ENCODE measurements around the gene PAOX.
"Not testable (repeated sequence)": the region's sequence is repeated elsewhere in the genome, so short reads cannot be mapped to it uniquely, and the experiment has no call there.

PAOX gene

GRCh38 chr10:133370030-133370786 lies 8.9 kb upstream of the PAOX start:
- no peak for TF ChIP-seq CTCF (IDR thresholded peaks at IDR 0.05; ENCODE audit: low read depth, low read length)
- DNase-seq (ENCODE audit: low read depth, low spot score): no peak
- in situ Hi-C loops (cut with HindIII; ENCODE audit: low sequenced_read_pairs): no loop called here

GRCh38 chr10:133372507-133372906 lies 6.6 kb upstream of the PAOX start:
- no peak for DNase-seq (ENCODE audit: low read depth, low spot score)
- H3K4me3 ChIP-seq (ENCODE audit: low read depth, low read length): peak overlapping the region; percentile 67
- no peak for TF ChIP-seq CTCF (IDR thresholded peaks at IDR 0.05; ENCODE audit: low read depth, low read length)
- in situ Hi-C loops (cut with HindIII; ENCODE audit: low sequenced_read_pairs): no loop called here

More at GRCh38 chr10:133370030-133370786, 8.9 kb upstream of the PAOX start:
- H3K4me3 ChIP-seq (ENCODE audit: low read depth, low read length): no peak overlapping the region

GRCh38 chr10:133373174-133374090 lies 5.6 kb upstream of the PAOX start, which contains the start of gene ECHS1:
Gene ECHS1, minus strand, starts transcription at chr10:133373354. Its CDS starts 21 bp downstream, at chr10:133373333.
- peak within 1 kb of the TSS; percentile 67 for H3K4me3 ChIP-seq (ENCODE audit: low read depth, low read length)
- in situ Hi-C loops (cut with HindIII; ENCODE audit: low sequenced_read_pairs): no loop called here
- TF ChIP-seq CTCF (IDR thresholded peaks at IDR 0.05; ENCODE audit: low read depth, low read length): no peak
- DNase-seq (ENCODE audit: low read depth, low spot score): peak; percentile 90

GRCh38 chr10:133375357-133376115 lies 3.5 kb upstream of the PAOX start:
- in situ Hi-C loops (cut with HindIII; ENCODE audit: low sequenced_read_pairs): no loop called here
- no peak overlapping the region for H3K4me3 ChIP-seq (ENCODE audit: low read depth, low read length)
- no peak for DNase-seq (ENCODE audit: low read depth, low spot score)
- no peak for TF ChIP-seq CTCF (IDR thresholded peaks at IDR 0.05; ENCODE audit: low read depth, low read length)

GRCh38 chr10:133376183-133376582 lies 2.9 kb upstream of the PAOX start:
- DNase-seq (ENCODE audit: low read depth, low spot score); H3K4me3 ChIP-seq (ENCODE audit: low read depth, low read length); in situ Hi-C loops (cut with HindIII; ENCODE audit: low sequenced_read_pairs): not testable (repeated sequence)

- no peak overlapping the region for H3K4me3 ChIP-seq (ENCODE audit: low read depth, low read length)
- in situ Hi-C loops (cut with HindIII; ENCODE audit: low sequenced_read_pairs): no loop called here
These were observed 1.8 kb upstream of the PAOX start for GRCh38 chr10:133377025-133377817.

More at GRCh38 chr10:133377025-133377817, 1.8 kb upstream of the PAOX start:
- no peak for TF ChIP-seq CTCF (IDR thresholded peaks at IDR 0.05; ENCODE audit: low read depth, low read length)
- no peak for DNase-seq (ENCODE audit: low read depth, low spot score)

Measured in astrocyte of the spinal cord (primary cell).